GM23248 (cell line): ENCODE data around the gene ANKRD29. TPM values are rescaled to one million over a fixed set of nuclear protein-coding genes. Genes with fewer than 3 reads are reported as not detected.

Experiments
- DNase-seq: peaks from one replicate; pipeline ENCODE4 v3.0.0-alpha.2; 2015
- H2AFZ ChIP-seq: fragments of 200-600 bp; sonication (generic); 2 replicates; pipeline ENCODE4 v1.6.1; 2016; ENCODE audit warnings: antibody characterized with exemption
- H3F3A ChIP-seq: fragments of 200-600 bp; sonication (generic); 2 replicates; pipeline ENCODE4 v1.6.1; 2016; ENCODE audit warnings: mild to moderate bottlenecking, antibody characterized with exemption, mixed run types; ENCODE audit not compliant: insufficient read depth
- H3K27ac ChIP-seq: fragments of 200-600 bp; sonication (generic); 2 replicates; pipeline ENCODE4 v1.5.1; 2016; ENCODE audit warnings: mild to moderate bottlenecking
- H3K27me3 ChIP-seq: fragments of 200-600 bp; sonication (generic); replicated peaks from 2 replicates; pipeline ENCODE4 v1.6.1; 2016; ENCODE audit warnings: mild to moderate bottlenecking; ENCODE audit not compliant: insufficient read depth
- H3K36me3 ChIP-seq: fragments of 200-600 bp; sonication (generic); 2 replicates; pipeline ENCODE4 v1.6.1; 2016; ENCODE audit warnings: low read depth, mild to moderate bottlenecking
- H3K4me1 ChIP-seq: fragments of 200-600 bp; sonication (generic); 2 replicates; pipeline ENCODE4 v1.6.1; 2016; ENCODE audit warnings: mild to moderate bottlenecking; ENCODE audit not compliant: insufficient read depth
- H3K4me2 ChIP-seq: fragments of 200-600 bp; sonication (generic); one replicate; pipeline ENCODE4 v1.6.1; 2016; ENCODE audit warnings: mild to moderate bottlenecking; ENCODE audit not compliant: unreplicated experiment
- H3K4me3 ChIP-seq: fragments of 200-600 bp; sonication (generic); 2 replicates; pipeline ENCODE4 v1.5.1; 2016; ENCODE audit warnings: mild to moderate bottlenecking
- H3K79me2 ChIP-seq: fragments of 200-600 bp; sonication (generic); 2 replicates; pipeline ENCODE4 v1.6.1; 2016; ENCODE audit warnings: mild to moderate bottlenecking; ENCODE audit not compliant: insufficient read depth
- H3K9ac ChIP-seq: fragments of 200-600 bp; sonication (generic); 2 replicates; pipeline ENCODE4 v1.6.1; 2016; ENCODE audit warnings: mild to moderate bottlenecking
- H3K9me2 ChIP-seq: fragments of 200-600 bp; sonication (generic); 2 replicates; pipeline ENCODE4 v1.6.1; 2016; ENCODE audit warnings: mixed run types, mild to moderate bottlenecking, moderate library complexity; ENCODE audit not compliant: insufficient read depth
- H3K9me3 ChIP-seq: fragments of 200-600 bp; sonication (generic); one replicate; pipeline ENCODE4 v1.6.1; 2017; ENCODE audit warnings: low read depth
- H4K20me1 ChIP-seq: fragments of 200-600 bp; sonication (generic); 2 replicates; pipeline ENCODE4 v1.6.0; 2016; ENCODE audit not compliant: insufficient read depth
- EZH2 ChIP-seq: fragments of 200-600 bp; sonication (generic); IDR thresholded peaks from 2 replicates; pipeline ENCODE4 v1.6.1; 2018; ENCODE audit warnings: antibody characterized with exemption, mild to moderate bottlenecking; ENCODE audit not compliant: insufficient read depth, poor library complexity, severe bottlenecking
- EZH2phosphoT487 ChIP-seq: fragments of 200-600 bp; sonication (generic); IDR thresholded peaks from 2 replicates; pipeline ENCODE4 v1.6.1; 2018; ENCODE audit warnings: antibody characterized with exemption, moderate library complexity, mild to moderate bottlenecking, low read depth; ENCODE audit not compliant: insufficient read depth
- WGBS, 2 experiments: methylation state at CpG; one replicate each; pipeline ENCODE4 v1.1.6; 2015 to 2017; ENCODE audit warnings: low lambda C conversion rate in 2 of 2, low coverage in 1 of 2; ENCODE audit errors: missing lambda C conversion rate in 2 of 2; 5-methylcytosine and 5-hydroxymethylcytosine counted together
- in situ Hi-C: fragments of 300-500 bp; cut with MboI; formaldehyde crosslinking; loops from 2 replicates; pipeline ENCODE4 v1.15.0; 2020
- polyA plus RNA-seq: library from polyadenylated mRNA; unstranded; fragments of >200 nt; fragmentation: Nextera tagmentation; extraction: Ambion mirVana; gene quantifications from 2 replicates; pipeline ENCODE4 v1.2.1, GENCODE V29; 2016
- total RNA-seq: library from RNA; depleted of rRNA; stranded (reverse); fragments of >200 nt; shearing (Covaris generic); gene quantifications from 2 replicates; pipeline ENCODE4 v1.2.3, GENCODE V29; 2014

ANKRD29 gene
- total and polyA plus RNA-seq, 2 experiments from 2014 or later: 8.0 to 9.2 TPM

- no peak overlapping the region for H3K27ac ChIP-seq
- in situ Hi-C loops: no loop called here
- H3K4me2 ChIP-seq: peak overlapping the region; percentile 40
These were observed 31.0 kb downstream of the ANKRD29 start for GRCh38 chr18:23631746-23632145.

GRCh38 chr18:23631312-23631711, 31.4 kb downstream of the ANKRD29 start:
- WGBS, 2 experiments: 94 to 98% methylated on average over 5 of the region's 5 CpGs
- in situ Hi-C loops: no loop called here
- Histone ChIP-seq H3K9me3 (no peaks in the 10 kb centered on the region), H3K9me2 (no peaks in the 10 kb centered on the region), H3K4me1 (peaks cover 18% of the 10 kb centered on the region), H3K36me3 (no peaks in the 10 kb centered on the region), H4K20me1 (no peaks in the 10 kb centered on the region), H3K27me3 (no peaks in the 10 kb centered on the region), H3K79me2 (no peaks in the 10 kb centered on the region), H3K4me3 (no peak overlapping the region), H3K9ac (no peak overlapping the region), H3F3A (peaks cover 16% of the 10 kb centered on the region), H2AFZ (peak overlapping the region; percentile 32; the same call in 1 of the 2 replicates), H3K4me2 (no peak overlapping the region), H3K27ac (no peak overlapping the region)
- no peak for DNase-seq
- TF ChIP-seq EZH2phosphoT487: no peak
- no peak for TF ChIP-seq EZH2

More at GRCh38 chr18:23631746-23632145, 31.0 kb downstream of the ANKRD29 start:
- Histone ChIP-seq H3K9ac (no peak overlapping the region), H3K36me3 (no peaks in the 10 kb centered on the region), H3K27me3 (no peaks in the 10 kb centered on the region), H3F3A (peaks cover 12% of the 10 kb centered on the region), H3K4me3 (no peak overlapping the region), H3K79me2 (no peaks in the 10 kb centered on the region), H2AFZ (peak overlapping the region; percentile 32; the same call in 1 of the 2 replicates), H4K20me1 (no peaks in the 10 kb centered on the region), H3K9me2 (no peaks in the 10 kb centered on the region), H3K9me3 (no peaks in the 10 kb centered on the region), H3K4me1 (peaks cover 14% of the 10 kb centered on the region)
- 18 to 19% methylated on average over 11 of the region's 11 CpGs for WGBS, 2 experiments
- TF ChIP-seq EZH2: no peak
- TF ChIP-seq EZH2phosphoT487: no peak
- DNase-seq: peak; percentile 18

GRCh38 chr18:23629444-23629946, 33.2 kb downstream of the ANKRD29 start:
- Histone ChIP-seq H3K36me3 (no peaks in the 10 kb centered on the region), H3K9me3 (no peaks in the 10 kb centered on the region), H3K4me2 (no peak overlapping the region), H3F3A (peaks cover 23% of the 10 kb centered on the region), H4K20me1 (no peaks in the 10 kb centered on the region), H3K79me2 (no peaks in the 10 kb centered on the region), H3K4me3 (no peak overlapping the region), H3K9ac (no peak overlapping the region), H3K4me1 (peaks cover 24% of the 10 kb centered on the region), H3K27ac (no peak overlapping the region), H2AFZ (no peak overlapping the region), H3K9me2 (no peaks in the 10 kb centered on the region), H3K27me3 (no peaks in the 10 kb centered on the region)
- TF ChIP-seq EZH2phosphoT487 (no peak), EZH2 (no peak)
- in situ Hi-C loops: loop anchor here (10.0 kb wide), 1 partner anchor 185 kb away; no protein-coding TSS in a partner anchor
- no peak for DNase-seq
- 94 to 99% methylated on average over 4 of the region's 4 CpGs for WGBS, 2 experiments

GRCh38 chr18:23627970-23628369, 34.7 kb downstream of the ANKRD29 start:
- H4K20me1 ChIP-seq: no peaks in the 10 kb centered on the region
- H2AFZ ChIP-seq: no peak overlapping the region
- H3K9me3 ChIP-seq: no peaks in the 10 kb centered on the region
- H3K4me1 ChIP-seq: peaks cover 24% of the 10 kb centered on the region
- H3K9ac ChIP-seq: no peak overlapping the region
- no peak overlapping the region; the same call in 1 of the 2 replicates for H3K27ac ChIP-seq
- in situ Hi-C loops: loop anchor here (10.0 kb wide), 1 partner anchor 187 kb away; no protein-coding TSS in a partner anchor
- TF ChIP-seq EZH2phosphoT487: no peak
- TF ChIP-seq EZH2: no peak
- peaks cover 23% of the 10 kb centered on the region for H3F3A ChIP-seq
- H3K9me2 ChIP-seq: no peaks in the 10 kb centered on the region
- H3K36me3 ChIP-seq: no peaks in the 10 kb centered on the region
- no peak overlapping the region for H3K4me2 ChIP-seq
- H3K27me3 ChIP-seq: no peaks in the 10 kb centered on the region
- H3K79me2 ChIP-seq: no peaks in the 10 kb centered on the region
- no peak overlapping the region for H3K4me3 ChIP-seq
- no peak for DNase-seq

GRCh38 chr18:23627321-23627720, 35.4 kb downstream of the ANKRD29 start:
- Histone ChIP-seq H3K27me3 (no peaks in the 10 kb centered on the region), H3K9me2 (no peaks in the 10 kb centered on the region), H3K4me3 (no peak overlapping the region), H3K9ac (no peak overlapping the region), H3F3A (peaks cover 23% of the 10 kb centered on the region), H3K4me1 (peaks cover 24% of the 10 kb centered on the region), H3K79me2 (no peaks in the 10 kb centered on the region), H4K20me1 (no peaks in the 10 kb centered on the region), H3K27ac (peak overlapping the region; percentile 45), H3K36me3 (no peaks in the 10 kb centered on the region), H3K4me2 (peak overlapping the region; percentile 29), H2AFZ (no peak overlapping the region), H3K9me3 (no peaks in the 10 kb centered on the region)
- in situ Hi-C loops: loop anchor here (10.0 kb wide), 1 partner anchor 187 kb away; no protein-coding TSS in a partner anchor
- peak; percentile 83 for DNase-seq
- TF ChIP-seq EZH2 (no peak), EZH2phosphoT487 (no peak)
- 40 to 45% methylated on average over 3 of the region's 3 CpGs for WGBS, 2 experiments
